Measurements from ENCODE around the gene HEATR5B.
"Not testable (repeated sequence)": the region's sequence is repeated elsewhere in the genome, so short reads cannot be mapped to it uniquely, and the experiment has no call there.

Gene HEATR5B

GRCh38 chr2:36951574-36951973, 132.6 kb downstream of the HEATR5B start:
- H3K4me3 ChIP-seq (ENCODE audit: low read length) = no peak overlapping the region
- no peak for DNase-seq (ENCODE audit: low read depth)
- TF ChIP-seq CTCF (conservative IDR thresholded peaks at IDR 0.05; ENCODE audit: low read length) = no peak

GRCh38 chr2:36951027-36951518, 133.1 kb downstream of the HEATR5B start:
- DNase-seq (ENCODE audit: low read depth) = no peak
- no peak for TF ChIP-seq CTCF (conservative IDR thresholded peaks at IDR 0.05; ENCODE audit: low read length)
- no peak overlapping the region for H3K4me3 ChIP-seq (ENCODE audit: low read length)

GRCh38 chr2:36949845-36950244, 134.3 kb downstream of the HEATR5B start:
- no peak overlapping the region for H3K4me3 ChIP-seq (ENCODE audit: low read length)
- no peak for TF ChIP-seq CTCF (conservative IDR thresholded peaks at IDR 0.05; ENCODE audit: low read length)
- DNase-seq (ENCODE audit: low read depth) = no peak

- not testable (repeated sequence) for DNase-seq (ENCODE audit: low read depth); H3K4me3 ChIP-seq (ENCODE audit: low read length)
Measured at GRCh38 chr2:36945240-36945639, 138.9 kb downstream of the HEATR5B start.

GRCh38 chr2:36941867-36942266, 142.3 kb downstream of the HEATR5B start:
- no peak overlapping the region for H3K4me3 ChIP-seq (ENCODE audit: low read length)
- no peak for DNase-seq (ENCODE audit: low read depth)
- no peak for TF ChIP-seq CTCF (conservative IDR thresholded peaks at IDR 0.05; ENCODE audit: low read length)

GRCh38 chr2:36936526-36936925, 147.6 kb downstream of the HEATR5B start:
- not testable (repeated sequence) for DNase-seq (ENCODE audit: low read depth); H3K4me3 ChIP-seq (ENCODE audit: low read length)

GRCh38 chr2:36931688-36932087, 152.5 kb downstream of the HEATR5B start:
- not testable (repeated sequence) for H3K4me3 ChIP-seq (ENCODE audit: low read length); DNase-seq (ENCODE audit: low read depth)

All from AG10803 (cell line).